GM19463 (cell line): Measurements from ENCODE around the gene TMEM132D.
"Not testable (repeated sequence)": the region's sequence is repeated elsewhere in the genome, so short reads cannot be mapped to it uniquely, and the experiment has no call there.

Experiments
- ATAC-seq: cut with Tn5 transposase; IDR thresholded peaks from one replicate; pipeline ENCODE4 v1.9.1; 2021; ENCODE audit warnings: mild to moderate bottlenecking, moderate library complexity; ENCODE audit not compliant: unreplicated experiment

Gene TMEM132D

GRCh38 chr12:129080821-129081220 is 823.0 kb downstream of the TMEM132D start:
- no peak for ATAC-seq

GRCh38 chr12:129080391-129080790 is 823.4 kb downstream of the TMEM132D start:
- no peak for ATAC-seq

GRCh38 chr12:129079719-129080118 is 824.1 kb downstream of the TMEM132D start:
- no peak for ATAC-seq

- no peak for ATAC-seq
Observed at GRCh38 chr12:129076441-129077320, 827.1 kb downstream of the TMEM132D start.

GRCh38 chr12:129075460-129076208 is 828.2 kb downstream of the TMEM132D start:
- ATAC-seq = no peak

GRCh38 chr12:129074379-129074778 is 829.4 kb downstream of the TMEM132D start:
- no peak for ATAC-seq

- ATAC-seq = no peak
Observed at GRCh38 chr12:129073157-129073915, 830.5 kb downstream of the TMEM132D start.

- ATAC-seq = no peak
Observed at GRCh38 chr12:129071362-129071761, 832.5 kb downstream of the TMEM132D start.

- ATAC-seq = no peak
Observed at GRCh38 chr12:129069886-129070285, 833.9 kb downstream of the TMEM132D start.

- ATAC-seq = no peak
Observed at GRCh38 chr12:129068684-129069083, 835.1 kb downstream of the TMEM132D start.

- no peak for ATAC-seq
Observed at GRCh38 chr12:129067491-129067890, 836.3 kb downstream of the TMEM132D start.

- ATAC-seq = no peak
Observed at GRCh38 chr12:129064209-129064855, 839.5 kb downstream of the TMEM132D start.

GRCh38 chr12:129063600-129063999 is 840.2 kb downstream of the TMEM132D start:
- ATAC-seq = no peak

- no peak for ATAC-seq
Observed at GRCh38 chr12:129053232-129053631, 850.6 kb downstream of the TMEM132D start.

GRCh38 chr12:129052373-129052772 is 851.5 kb downstream of the TMEM132D start:
- ATAC-seq = no peak

- ATAC-seq = no peak
Observed at GRCh38 chr12:129049917-129050316, 853.9 kb downstream of the TMEM132D start.

- ATAC-seq = not testable (repeated sequence)
Observed at GRCh38 chr12:129043334-129043733, 860.5 kb downstream of the TMEM132D start.

- ATAC-seq = no peak
Observed at GRCh38 chr12:129036135-129036534, 867.7 kb downstream of the TMEM132D start.

GRCh38 chr12:129034558-129035289 is 869.1 kb downstream of the TMEM132D start:
- no peak for ATAC-seq

- no peak for ATAC-seq
Observed at GRCh38 chr12:129028844-129029243, 875.0 kb downstream of the TMEM132D start.
